22Rv1 (cell line): Measurements from ENCODE around the gene NOP16.
"Not testable (repeated sequence)": the region's sequence is repeated elsewhere in the genome, so short reads cannot be mapped to it uniquely, and the experiment has no call there.

Experiments used
- H3K27ac ChIP-seq: fragments of 450-650 bp; 2 replicates; pipeline ENCODE4 v1.5.1; 2017
- CTCF ChIP-seq: fragments of 450-650 bp; IDR thresholded peaks from 2 replicates; pipeline ENCODE4 v1.5.1; 2017; ENCODE audit warnings: mild to moderate bottlenecking
- ZFX ChIP-seq: fragments of 450-650 bp; IDR thresholded peaks from 2 replicates; pipeline ENCODE4 v1.6.1; 2017; ENCODE audit warnings: antibody characterized with exemption, borderline replicate concordance

NOP16 gene

GRCh38 chr5:176409765-176410164 is 21.4 kb upstream of the NOP16 start:
- no peak overlapping the region for H3K27ac ChIP-seq
- TF ChIP-seq ZFX (no peak), CTCF (no peak)

GRCh38 chr5:176408590-176408989 is 20.2 kb upstream of the NOP16 start:
- H3K27ac ChIP-seq, result no peak overlapping the region
- no peak for TF ChIP-seq ZFX
- TF ChIP-seq CTCF, result no peak

- not testable (repeated sequence) for H3K27ac ChIP-seq
These were observed 19.8 kb upstream of the NOP16 start for GRCh38 chr5:176408252-176408573.

- no peak overlapping the region for H3K27ac ChIP-seq
- TF ChIP-seq ZFX (no peak), CTCF (no peak)
These were observed 19.3 kb upstream of the NOP16 start for GRCh38 chr5:176407456-176408251.

- TF ChIP-seq CTCF (no peak), ZFX (no peak)
- H3K27ac ChIP-seq, result no peak overlapping the region
These were observed 18.1 kb upstream of the NOP16 start for GRCh38 chr5:176406436-176407052.

GRCh38 chr5:176405656-176406435 is 17.4 kb upstream of the NOP16 start:
- TF ChIP-seq ZFX (no peak), CTCF (no peak)
- H3K27ac ChIP-seq, result no peak overlapping the region

- H3K27ac ChIP-seq, result no peak overlapping the region
- TF ChIP-seq CTCF, result no peak
- no peak for TF ChIP-seq ZFX
These were observed 13.1 kb upstream of the NOP16 start for GRCh38 chr5:176401281-176402205.
